ENCODE data around the gene FEM1C.

Gene FEM1C

DNA sequence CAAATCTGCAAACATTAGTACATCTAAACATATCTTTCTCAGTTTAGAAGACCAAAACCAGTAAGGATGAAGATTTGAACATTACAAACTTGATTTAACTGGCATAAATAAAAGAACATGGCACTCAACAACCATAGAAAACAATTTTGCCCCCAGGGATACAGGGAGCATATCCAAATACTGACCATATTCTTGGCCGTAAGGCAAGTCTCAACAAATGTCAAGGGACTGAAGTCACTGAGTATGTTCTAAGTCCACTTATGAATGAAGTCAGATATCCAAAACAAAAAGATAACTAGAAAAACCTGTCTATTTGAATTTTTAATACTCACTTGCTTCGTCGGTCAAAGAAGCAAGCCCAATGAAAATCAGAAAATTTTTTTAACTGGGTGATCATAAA lies 14.1 kb downstream of the FEM1C start:
- Histone ChIP-seq H3K4me3 (no peak overlapping the region), H3K27ac (no peak overlapping the region)

DNA sequence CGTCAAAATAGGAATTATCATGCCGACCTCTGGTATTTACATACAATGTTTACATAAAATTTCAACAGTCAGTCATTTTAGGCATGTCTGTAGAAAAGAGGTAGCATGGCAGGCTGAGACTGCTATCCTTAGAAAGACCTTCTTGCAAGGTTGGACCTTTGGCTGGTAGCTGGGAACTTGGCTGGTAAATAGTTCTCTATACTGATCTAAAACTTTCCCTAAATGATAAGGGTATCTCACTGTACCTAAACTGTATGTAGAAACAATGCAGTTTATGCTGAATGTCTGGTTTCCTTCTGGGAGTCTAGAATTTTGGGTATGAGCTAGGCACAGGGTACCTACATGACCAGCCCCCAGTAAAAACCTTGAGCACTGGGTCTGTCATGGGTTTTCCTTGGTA lies 18.0 kb downstream of the FEM1C start:
- Histone ChIP-seq H3K27ac (no peak overlapping the region), H3K4me3 (no peak overlapping the region)

DNA sequence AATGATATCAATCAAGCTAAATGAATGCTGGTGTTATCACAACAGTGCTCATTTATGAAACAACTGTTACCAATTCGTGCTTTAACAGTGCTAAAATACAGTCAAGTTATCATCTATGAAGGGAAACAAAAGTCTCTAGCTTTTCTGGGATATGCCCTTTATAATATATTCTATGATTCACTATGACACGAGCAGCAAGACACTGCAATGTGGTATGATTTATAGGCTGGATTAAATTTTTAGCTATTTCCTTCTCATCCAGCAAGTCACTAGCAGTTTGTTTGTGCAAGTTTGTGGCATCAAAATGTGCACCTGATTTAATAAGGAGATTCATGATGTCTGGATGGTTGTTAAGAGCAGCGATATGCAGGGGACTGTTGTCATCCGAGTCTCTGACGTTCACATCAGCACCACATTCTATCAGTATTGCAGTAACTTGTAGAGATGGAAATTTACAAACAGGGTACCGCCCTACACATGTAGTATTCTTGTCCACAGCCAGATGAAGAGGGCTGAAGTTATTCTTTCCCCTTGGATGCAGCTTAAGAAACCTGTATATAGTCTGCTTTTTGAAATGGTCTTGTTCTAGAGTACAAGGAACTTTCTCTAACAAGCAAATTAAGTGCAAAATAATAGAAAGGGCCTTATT lies 20.3 kb downstream of the FEM1C start:
- no peak overlapping the region for H3K27ac ChIP-seq

DNA sequence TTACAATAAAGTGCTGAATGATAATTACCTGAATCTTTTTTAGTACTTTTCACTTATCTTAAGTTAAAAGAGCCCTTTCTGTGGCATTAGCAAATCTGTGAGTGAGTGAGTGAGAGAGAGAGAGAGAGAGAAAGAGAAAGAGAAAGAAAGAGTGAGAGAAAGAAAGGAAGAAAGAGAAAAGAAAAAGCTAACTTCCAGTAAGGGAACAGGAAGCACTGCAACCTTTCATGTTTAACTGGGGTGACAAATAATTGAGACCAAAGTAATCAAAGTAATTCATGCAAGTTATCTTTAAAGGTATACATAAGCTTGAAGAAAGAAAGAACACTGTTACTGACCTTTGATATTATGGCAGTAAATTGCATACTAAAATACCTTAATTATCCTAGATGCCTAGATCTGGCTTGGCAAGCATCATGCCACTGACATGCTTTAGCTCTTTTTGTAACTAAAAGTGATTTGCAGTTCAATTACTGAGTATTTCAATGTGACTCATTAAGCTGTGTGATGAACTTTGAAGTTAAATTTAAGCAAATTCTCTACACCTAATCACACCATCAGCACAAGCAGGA lies 21.7 kb downstream of the FEM1C start:
- no peak overlapping the region for H3K27ac ChIP-seq

More for the DNA sequence above, 20.3 kb downstream of the FEM1C start:
- H3K4me3 ChIP-seq, result no peak overlapping the region

DNA sequence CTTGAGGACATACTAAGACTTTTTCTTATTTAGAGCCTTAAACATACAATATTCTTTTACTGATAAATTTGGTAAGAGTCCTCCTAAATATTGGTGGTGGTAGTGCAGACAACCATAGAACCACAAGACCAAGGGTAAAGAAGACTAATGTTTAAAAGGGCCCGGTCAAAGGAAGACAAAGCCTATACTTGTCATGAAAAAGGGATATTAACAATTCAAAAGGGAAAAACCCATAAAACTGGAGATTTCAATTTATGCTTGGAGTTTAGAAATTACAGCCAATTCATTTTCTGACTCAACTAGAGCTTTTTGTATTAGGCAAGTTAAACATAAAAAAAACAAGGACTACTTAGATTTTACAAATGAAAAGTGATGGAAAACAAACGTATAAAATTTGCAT lies 24.4 kb downstream of the FEM1C start:
- Histone ChIP-seq H3K27ac (no peak overlapping the region), H3K4me3 (no peak overlapping the region)

More for the DNA sequence above, 21.7 kb downstream of the FEM1C start:
- no peak overlapping the region for H3K4me3 ChIP-seq

DNA sequence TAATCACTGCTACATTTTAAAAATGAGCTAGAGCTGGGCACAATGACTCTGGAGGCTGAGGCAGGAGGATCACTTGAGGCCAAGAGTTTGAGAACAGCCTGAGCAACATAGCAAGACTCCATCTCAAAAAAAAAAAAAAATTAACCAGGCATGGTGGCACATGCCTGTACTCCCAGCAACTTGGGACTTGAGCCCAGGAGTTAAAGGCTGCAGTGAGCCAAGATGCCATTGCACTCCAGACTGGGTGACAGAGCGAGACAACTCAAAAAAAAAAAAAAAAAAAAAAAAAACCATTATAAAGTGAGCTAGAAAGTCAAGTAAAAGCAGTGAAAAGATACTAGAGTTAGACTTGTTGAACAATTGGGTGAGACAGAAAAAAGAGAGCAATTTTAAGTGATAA lies 28.2 kb downstream of the FEM1C start:
- no peak overlapping the region for H3K27ac ChIP-seq
- H3K4me3 ChIP-seq, result no peak overlapping the region

DNA sequence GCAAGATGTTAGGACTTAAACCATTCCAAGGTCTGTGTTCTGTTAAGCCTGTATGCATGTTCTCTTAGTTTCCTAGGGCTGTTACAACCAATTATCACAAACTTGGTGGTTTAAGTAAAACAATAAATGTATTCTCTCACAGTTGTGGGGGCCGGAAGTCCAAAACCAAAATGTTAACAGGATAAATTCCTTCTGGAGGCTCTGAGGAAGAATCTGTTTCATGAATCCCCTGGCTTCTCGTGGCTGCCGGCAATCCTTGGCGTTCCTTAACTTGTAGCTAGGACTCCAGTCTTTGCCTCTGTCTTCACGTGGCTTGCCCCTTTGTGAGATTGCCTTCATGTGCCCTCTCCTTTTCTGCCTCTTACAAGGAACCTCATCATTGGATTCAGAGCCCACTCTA lies 30.4 kb downstream of the FEM1C start:
- no peak overlapping the region for H3K27ac ChIP-seq

DNA sequence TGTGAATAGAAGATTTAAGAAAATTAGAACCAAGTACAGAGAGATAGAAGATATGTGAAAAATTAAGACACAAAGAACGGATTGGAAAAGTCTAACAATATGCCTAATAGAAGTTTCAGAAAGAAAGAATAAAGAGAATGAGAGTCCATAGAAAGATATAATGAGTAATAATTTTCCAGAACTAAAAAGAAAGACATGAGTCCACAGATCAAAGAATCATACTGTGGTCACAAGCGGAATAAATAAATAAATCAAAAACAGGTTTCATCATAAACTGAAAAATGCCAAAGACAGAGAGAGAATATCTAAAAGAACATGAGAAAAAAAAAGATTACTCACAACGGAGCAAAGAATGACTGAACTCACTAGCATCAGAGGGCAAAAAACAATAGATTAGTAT lies 32.9 kb downstream of the FEM1C start:
- no peak overlapping the region for H3K4me3 ChIP-seq
- no peak overlapping the region for H3K27ac ChIP-seq

More for the DNA sequence above, 30.4 kb downstream of the FEM1C start:
- H3K4me3 ChIP-seq, result no peak overlapping the region

DNA sequence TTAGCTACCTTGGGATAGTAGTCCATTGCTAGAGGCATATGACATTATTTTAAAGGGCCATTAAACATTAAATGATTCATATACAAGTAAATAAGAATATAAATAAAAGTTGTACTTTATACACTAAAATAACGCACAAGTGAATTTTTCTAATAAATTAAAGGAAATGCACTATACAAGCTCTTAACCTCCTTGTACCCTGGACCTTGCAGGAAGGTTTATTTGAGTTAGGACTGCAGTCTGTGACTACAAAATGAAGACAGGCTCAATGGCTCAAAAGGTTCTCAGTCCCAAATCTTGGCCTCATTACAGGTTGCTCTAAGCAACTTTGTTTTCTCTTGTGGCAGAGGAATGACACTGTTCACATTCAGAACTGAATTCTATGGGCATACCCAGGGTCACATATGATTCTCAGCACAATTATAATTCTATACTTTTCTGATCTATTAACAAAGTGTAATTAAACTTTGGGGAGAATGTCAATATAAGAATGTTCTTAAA lies 34.4 kb downstream of the FEM1C start:
- H3K4me3 ChIP-seq, result no peak overlapping the region
- no peak overlapping the region for H3K27ac ChIP-seq

DNA sequence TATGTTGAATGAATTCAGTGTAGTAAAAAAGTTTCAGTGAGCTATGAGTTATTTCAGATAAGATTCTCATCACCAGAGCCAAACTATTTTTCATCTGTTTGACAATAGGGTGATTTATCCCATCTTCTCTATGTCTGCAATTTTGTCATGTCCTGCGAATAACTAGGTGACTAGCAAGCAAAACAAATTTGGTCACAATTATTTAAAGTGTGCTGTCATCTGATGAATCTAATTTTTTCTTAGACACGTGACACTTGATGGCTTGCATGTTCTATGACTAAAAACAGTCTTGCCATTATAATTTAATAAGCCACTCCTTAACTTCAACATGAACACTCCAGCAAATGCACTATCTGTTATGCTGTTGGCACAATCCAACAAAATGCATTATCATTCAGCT lies 35.0 kb downstream of the FEM1C start:
- no peak overlapping the region for H3K4me3 ChIP-seq

DNA sequence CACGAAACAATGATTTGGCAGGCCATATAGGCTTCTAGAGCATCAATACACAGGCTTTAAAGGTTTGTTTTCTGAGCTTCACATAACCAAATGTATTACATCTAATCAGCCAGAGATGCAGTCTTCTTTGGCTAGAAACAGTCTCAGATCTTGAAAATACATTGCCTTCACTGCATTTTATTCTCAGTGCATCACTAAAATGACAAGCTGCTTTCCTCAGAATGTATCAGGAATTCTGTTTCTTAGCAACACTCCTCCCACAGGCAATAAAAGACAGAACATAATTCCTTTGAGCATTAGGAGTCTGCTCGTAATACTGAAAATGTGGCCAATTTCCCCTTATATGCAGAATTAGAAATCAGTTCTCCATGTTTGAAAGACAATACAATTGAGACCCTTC lies 36.9 kb downstream of the FEM1C start:
- Histone ChIP-seq H3K4me3 (no peak overlapping the region), H3K27ac (no peak overlapping the region)

More for the DNA sequence above, 35.0 kb downstream of the FEM1C start:
- H3K27ac ChIP-seq, result no peak overlapping the region

DNA sequence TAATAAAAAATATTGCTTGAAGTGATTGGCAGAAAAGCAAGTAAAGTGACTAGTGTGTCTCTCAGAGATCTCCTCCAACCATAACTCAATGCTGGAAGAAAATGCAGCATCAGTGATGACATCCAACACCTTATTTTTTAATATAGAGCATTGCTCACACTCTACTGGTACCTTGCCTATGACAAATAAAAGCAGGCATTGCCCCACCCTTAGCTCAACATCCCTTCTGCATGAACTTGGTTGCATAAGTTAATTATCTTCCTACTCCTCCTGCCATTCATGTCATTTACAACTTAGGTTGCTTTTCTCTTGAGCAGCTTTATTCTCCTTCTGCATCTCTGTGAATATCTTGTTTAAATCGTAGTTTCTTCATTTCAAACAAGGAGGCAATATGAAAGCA lies 41.2 kb downstream of the FEM1C start:
- Histone ChIP-seq H3K27ac (no peak overlapping the region), H3K4me3 (no peak overlapping the region)

DNA sequence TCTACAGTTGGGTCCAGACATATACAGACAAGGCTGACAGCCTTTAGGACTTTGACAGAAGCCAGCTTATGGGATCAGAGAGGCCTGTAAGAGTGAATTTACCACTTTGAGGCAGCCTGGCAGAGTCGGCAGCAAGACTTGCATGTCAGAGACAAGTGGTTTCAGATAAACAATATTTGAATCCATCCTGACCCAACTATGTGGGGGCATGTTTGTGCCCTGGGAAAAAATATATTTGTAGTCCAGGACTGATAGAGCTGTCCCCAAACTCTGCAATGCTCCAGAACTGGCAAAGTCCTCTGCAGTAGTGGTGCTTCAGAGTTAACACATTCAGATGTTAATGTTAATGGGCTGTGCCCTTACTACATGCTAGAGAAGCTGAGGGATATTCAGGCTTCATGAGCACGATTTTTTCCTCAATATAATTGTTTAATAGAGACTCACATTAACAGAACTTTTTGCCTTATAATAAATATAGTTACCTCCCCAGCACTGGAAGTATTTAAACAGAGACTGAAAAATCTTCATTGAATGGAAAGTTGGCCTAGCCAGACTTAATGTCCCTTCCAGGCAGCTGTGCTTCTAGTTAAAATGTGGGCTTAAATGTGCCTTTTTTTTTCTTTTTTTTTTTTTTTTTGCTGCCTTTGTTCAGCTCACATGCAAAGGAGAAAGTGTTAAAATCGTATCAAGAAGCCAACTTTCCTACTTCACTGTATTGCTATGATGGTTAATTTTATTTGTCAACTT lies 42.9 kb downstream of the FEM1C start:
- no peak overlapping the region for H3K27ac ChIP-seq
- H3K4me3 ChIP-seq, result no peak overlapping the region

DNA sequence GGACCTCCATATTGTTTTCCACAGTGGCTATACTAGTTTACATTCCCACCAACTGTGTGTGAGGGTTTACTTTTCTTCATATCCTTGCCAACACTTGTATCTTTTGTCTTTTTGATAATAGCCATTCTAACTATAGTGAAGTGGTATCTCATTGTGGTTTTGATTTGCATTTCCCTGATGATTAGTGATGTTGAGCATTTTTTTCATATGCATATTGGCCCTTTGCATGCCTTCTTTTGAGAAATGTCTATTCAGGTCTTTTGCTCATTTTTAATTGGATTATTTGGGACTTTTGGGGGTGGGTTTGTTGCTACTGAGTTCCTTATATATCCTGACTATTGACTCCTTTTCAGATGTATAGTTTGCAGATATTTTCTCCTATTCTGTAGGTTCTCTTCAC lies 44.4 kb downstream of the FEM1C start:
- Histone ChIP-seq H3K4me3 (no peak overlapping the region), H3K27ac (no peak overlapping the region)

DNA sequence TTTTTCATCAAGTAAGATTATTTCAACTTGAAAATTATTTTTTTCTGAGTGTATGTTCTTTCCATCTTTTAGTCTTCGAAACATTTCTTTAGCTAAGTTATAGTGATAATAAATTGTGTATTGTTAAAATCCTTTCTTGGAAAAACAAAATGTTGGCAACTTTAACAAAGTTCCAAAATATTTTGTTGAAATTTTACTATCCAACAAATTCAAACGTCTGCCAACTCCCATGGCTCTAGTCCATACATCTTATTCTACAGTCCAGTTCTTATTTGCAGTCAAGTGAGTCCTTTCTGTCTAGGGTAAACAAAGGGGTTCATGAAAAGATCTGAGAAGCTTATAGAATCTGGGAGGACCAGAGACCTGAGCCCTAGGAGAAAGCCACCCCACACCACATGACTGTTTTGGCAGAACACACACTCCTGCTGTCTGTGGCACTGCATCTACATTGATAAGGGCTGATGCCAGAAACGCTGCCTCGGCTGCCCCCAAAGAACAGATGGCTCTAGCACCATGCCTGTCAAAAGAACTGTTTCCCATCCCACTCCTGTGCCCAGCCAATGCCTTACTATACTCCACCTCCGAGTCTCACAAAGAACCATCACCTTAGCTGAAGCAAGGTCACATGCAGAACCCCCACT lies 47.5 kb downstream of the FEM1C start:
- Histone ChIP-seq H3K27ac (no peak overlapping the region), H3K4me3 (no peak overlapping the region)

DNA sequence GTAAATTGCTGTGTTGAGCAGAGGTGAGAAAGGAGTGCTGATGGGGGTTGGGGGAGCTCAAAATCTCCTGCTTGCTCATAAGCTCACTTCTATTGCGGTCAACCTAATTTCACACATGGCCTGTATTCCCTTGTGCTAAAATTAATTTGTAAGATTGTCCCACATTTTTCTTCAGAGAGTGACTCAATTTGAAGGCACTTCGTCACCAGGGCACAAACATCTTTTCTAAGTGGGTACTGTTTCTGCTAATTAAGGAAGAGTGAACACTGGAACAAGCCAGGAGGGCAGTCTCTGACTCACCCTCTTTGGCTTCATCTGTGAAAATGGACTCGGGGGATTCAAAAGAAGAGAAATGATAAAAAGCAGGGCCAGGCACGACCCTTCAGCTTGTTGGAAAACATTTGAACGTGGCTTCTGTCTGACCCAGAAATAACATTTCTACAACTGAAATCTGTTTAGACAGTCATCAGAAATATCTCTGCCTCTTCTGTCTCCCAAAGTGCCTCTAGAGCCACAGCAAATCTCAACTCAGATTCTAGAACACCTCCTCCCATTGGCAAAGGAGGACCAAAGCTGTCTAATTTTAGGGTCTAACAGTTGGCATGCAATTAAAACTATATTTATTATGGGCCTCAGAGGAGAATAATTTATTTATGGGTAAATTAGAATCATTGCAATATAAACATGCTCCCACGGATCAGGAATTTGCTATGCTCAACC lies 49.8 kb downstream of the FEM1C start:
- Histone ChIP-seq H3K4me3 (no peak overlapping the region), H3K27ac (no peak overlapping the region)

DNA sequence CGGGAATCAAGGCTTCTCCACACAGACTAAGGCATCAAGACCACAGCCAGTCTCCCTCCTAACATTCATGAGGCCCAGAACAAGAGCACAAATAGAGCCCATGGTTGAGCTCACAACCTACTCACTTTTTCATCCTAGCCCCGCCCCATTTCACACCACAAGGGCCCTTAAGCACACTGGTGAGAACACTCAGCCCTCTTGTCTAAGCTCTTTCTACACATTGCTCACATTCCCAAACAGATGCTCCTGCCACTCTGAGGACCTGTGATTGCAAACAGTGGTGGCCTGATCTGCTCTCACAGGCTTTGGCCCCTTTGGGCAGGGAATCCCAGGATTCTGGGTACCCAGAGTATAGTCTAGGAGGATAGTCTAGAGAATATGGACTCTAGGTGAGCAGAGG lies 54.0 kb downstream of the FEM1C start:
- H3K27ac ChIP-seq, result no peak overlapping the region

DNA sequence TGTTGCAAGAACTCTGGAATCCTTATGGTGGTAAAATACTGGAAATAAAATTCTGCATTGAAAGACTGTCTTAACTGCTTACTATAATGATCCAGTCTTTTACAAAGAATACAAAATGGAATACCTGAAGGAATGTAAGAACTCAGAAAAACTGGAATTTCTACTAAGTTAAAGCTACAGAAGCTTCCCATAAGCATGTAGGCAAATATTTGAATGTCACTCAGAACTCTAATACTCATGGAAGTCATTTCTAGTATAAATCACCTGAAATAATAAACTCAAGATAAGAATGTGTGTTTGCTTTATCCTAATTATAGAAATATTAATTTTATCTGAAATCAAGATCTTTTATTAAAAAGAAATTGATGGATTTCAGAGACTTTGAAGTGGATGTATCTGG lies 54.8 kb downstream of the FEM1C start:
- Histone ChIP-seq H3K4me3 (no peak overlapping the region), H3K27ac (no peak overlapping the region)

More for the DNA sequence above, 54.0 kb downstream of the FEM1C start:
- H3K4me3 ChIP-seq, result no peak overlapping the region

DNA sequence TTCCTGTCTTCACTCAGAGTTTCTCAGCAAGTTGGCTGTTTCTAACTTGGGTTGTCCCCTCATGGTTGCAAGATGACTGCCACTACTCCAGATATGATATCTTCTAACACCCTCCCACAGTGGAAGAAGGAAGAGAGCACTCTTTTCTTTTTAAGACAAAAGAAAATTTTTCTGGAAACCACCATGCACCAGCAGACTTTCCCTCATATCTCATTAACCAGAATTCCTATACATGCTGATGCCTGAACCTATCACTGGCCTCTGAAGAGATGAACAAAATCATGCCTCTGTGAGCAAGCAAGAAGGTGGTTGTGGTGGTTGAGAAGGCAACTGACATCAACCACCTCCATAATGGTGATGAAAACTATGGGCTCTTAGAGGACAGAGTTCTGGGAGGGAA lies 56.8 kb downstream of the FEM1C start:
- Histone ChIP-seq H3K27ac (no peak overlapping the region), H3K4me3 (no peak overlapping the region)

DNA sequence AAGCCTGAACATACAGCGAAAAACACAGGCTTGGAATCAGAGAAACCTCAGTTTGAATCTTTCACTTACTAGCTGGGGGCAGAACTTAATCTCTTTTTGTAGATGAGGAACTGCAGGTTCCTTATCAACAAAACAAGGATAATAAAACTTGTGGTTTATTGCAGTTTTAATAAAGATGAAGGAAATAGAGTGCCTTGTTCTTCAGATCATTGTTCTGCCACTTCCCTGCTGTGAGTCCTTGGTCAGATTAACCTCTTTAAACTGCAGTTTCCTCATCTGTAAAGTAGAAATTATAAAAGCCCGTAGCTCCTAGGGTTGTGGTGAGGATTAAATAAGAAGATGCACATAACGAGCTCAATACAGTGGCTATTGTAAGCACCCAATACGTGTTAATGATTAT lies 57.4 kb downstream of the FEM1C start:
- H3K4me3 ChIP-seq, result no peak overlapping the region
- no peak overlapping the region for H3K27ac ChIP-seq

All from skin epidermis (tissue), 12 donors.